Right ventricle myocardium superior (tissue), 1 donor: ENCODE results near the gene RERG. TPM values are rescaled to one million over a fixed set of nuclear protein-coding genes. Genes with fewer than 3 reads are reported as not detected.
"Not testable (repeated sequence)": the region's sequence is repeated elsewhere in the genome, so short reads cannot be mapped to it uniquely, and the experiment has no call there.

ENCODE experiments used
- ATAC-seq: fragments of 200-7000 bp; cut with Tn5 transposase; one replicate; pipeline ENCODE4 v1.9.1; 2020; ENCODE audit warnings: mild to moderate bottlenecking; ENCODE audit not compliant: poor library complexity
- DNase-seq: peaks from one replicate; pipeline ENCODE4 v3.0.0-alpha.2; 2020
- intact Hi-C: fragments of 100-400 bp; cut with DNase I; formaldehyde crosslinking; loops from one replicate; pipeline ENCODE4 v1.11.2; 2022
- total RNA-seq: library from RNA; stranded (reverse); fragmentation: NEBNext Ultra II Directional; extraction: Animal tissue kit (Norgen Biotek cat#: 25700); gene quantifications from one replicate; pipeline ENCODE4 v1.2.1, GENCODE V29; 2021
- donor health status: DM: no; HTN: yes; CAD: no; lungs with severe emphysema.

The RERG gene
- total RNA-seq, 1 donor from 2014 or later: 4.1 TPM

DNA sequence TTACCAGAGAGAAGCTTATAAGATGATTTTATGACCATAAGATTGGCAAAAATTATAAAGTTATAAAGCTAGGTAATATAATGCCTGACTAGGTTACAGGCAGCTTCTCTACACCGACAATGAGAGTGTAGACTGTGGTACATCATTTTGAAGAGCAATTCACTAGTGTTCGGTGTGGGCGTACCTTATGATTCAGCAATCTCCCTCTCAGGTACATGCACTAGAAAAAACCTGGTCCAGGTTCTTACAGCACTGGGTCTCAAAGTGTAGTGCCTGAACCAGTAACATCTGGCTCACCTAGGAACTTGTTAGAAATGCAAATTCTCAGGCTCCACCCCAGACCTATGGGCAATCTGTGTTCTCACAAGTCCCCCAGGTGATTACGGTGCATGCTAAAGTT lies 106.7 kb downstream of the RERG start:
- DNase-seq (no peak), ATAC-seq (no peak)
- intact Hi-C loops: no loop called here

DNA sequence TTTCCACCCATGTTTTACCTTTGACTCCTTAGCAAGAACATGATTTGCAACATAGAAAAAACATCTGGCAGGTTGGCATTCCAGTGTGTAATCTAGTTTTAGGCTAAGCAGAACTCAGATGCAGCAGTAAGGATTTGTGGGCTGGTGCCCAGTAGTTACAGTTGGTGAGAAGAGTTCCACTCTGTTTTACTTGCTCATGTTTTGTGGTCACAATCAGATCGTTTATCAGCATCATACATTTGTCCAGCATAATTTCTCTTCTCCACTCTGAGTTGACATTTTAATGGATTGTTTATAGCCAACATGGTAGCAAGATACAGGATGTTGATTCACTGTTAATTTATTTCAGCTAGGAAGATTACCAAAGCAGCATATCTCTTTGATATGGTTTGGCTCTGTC lies 128.4 kb downstream of the RERG start:
- ATAC-seq: no peak
- intact Hi-C loops: no loop called here
- no peak for DNase-seq

DNA sequence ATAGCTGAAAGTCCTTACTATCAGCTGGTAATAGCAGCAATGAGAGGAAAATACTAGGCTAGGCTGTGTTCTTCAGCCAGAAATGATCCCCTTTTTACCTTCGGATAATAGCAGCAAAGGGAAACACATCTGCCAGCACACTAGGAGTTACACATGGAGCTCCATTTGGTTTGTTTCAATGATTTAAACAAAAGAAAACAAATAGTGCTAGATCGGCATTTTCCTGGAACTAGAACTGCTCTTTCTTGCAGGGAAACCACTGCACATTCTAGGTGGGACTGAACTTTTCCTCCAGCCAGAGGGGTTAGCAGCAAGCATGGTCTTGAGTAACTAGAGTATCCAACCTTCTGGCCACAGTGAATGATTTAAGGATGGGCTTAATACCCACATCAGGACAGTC lies 130.8 kb downstream of the RERG start:
- DNase-seq (no peak), ATAC-seq (no peak)
- intact Hi-C loops: no loop called here

DNA sequence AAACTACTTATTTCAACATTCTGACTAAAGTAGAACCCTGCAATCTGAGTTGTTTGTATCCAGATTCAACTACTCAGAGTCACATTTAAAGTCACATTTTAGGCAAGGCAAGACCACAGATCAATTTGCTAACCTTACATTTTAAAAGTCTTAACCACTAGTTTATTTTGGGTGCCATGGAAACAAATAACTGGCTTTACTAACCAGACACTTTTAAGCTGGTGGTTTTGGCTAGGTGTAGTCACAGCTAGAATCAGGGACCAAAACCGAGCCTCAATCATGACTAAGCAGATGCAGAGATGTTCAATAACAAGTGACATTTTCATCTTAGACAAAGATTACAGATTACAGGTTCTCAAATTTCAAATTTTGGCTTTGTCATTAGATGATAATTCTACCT lies 133.1 kb downstream of the RERG start:
- no peak for DNase-seq
- intact Hi-C loops: no loop called here
- ATAC-seq: no peak

DNA sequence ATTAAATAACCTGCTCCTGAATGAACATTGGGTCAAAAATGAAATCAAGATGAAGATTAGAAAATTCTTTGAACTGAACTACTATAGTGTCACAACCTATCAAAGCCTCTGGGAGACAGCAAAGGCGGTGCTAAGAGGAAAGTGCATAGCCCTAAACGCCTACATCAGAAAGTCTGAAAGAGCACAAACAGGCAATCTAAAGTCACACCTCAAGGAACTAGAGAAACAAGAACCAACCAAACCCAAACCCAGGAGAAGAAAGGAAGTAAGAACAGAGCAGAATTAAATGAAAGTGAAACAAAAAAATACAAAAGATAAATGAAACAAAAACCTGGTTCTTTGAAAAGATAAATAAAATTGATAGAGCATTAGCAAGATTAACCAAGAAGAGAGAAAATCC lies 143.5 kb downstream of the RERG start:
- ATAC-seq, DNase-seq, intact Hi-C loops: not testable (repeated sequence)

DNA sequence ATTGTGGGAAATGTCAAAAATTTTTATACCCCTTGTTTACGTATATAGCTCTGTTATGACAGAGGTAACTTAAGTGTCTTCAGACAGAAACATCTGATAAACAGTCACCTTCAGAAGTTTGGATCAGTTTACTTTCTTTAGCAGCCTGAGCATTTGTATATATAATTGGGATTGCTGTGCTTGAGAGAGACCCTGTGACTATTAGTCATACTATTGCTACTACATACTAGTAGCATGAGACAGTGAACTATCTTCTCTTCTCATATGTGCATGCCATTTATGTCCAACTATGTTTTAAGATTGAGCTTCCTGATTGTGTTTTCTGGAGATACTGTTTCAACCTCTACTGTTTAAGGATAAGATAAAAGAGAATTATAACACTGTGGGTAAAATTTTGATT lies 146.9 kb downstream of the RERG start:
- DNase-seq (no peak), ATAC-seq (no peak)
- intact Hi-C loops: no loop called here

DNA sequence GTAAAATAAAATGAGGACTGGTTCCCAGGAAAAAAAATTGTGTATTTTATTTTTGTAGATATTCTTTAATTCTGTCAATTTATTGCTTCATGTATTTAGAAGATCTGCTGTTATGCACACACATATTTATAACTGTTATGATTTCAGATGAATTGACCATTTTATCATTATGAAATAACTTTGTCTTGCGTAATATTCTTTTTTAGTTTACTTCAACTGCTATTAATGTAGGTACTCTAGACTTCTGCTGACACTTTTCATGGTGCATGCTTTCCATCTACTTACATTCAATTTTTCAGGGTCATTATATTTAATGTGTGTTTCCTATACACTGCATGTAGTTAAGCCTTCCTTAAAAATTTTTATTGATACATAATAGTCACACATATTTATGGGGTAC lies 162.1 kb downstream of the RERG start:
- DNase-seq (no peak), ATAC-seq (no peak)
- intact Hi-C loops: no loop called here

Other genes with a start within 250 kb of the RERG start
- gene PDE6H, start 248.4 kb downstream of the RERG start, total RNA-seq: not detected
- gene PTPRO, start 101.1 kb upstream of the RERG start, total RNA-seq: 0.91 TPM